H1 (cell line): ENCODE data around the gene SLC16A5. TPM values are rescaled to one million over a fixed set of nuclear protein-coding genes. Genes with fewer than 3 reads are reported as not detected.

Experiments
- CTCF ChIA-PET: fragments of 300-600 bp; sonication (Branson Sonifier 250); formaldehyde crosslinking; loops from one replicate; lab custom pipeline; 2021; ENCODE audit not compliant: partially characterized antibody; lab: Charles Lee
- POLR2A ChIA-PET: fragments of 300-600 bp; sonication (Branson Sonifier 250); formaldehyde crosslinking; loops from one replicate; lab custom pipeline; 2021; ENCODE audit warnings: inconsistent platforms; ENCODE audit not compliant: partially characterized antibody; lab: Charles Lee
- DNase-seq, 2 experiments: peaks; one replicate each; pipeline versions ENCODE4 v3.0.0 to v3.0.0-alpha.2; 2010 to 2022; ENCODE audit warnings: low spot score in 2 of 2, low read depth in 1 of 2, mixed read lengths in 1 of 2
- FAIRE-seq: peaks from 2 replicates; lab custom pipeline; 2011; peaks lifted over from hg19 to GRCh38; lab: Jason Lieb, UNC
- H2AFZ ChIP-seq: 2 replicates; pipeline ENCODE4 v1.8.1; 2012; ENCODE audit warnings: low read length, inconsistent platforms
- H2AK5ac ChIP-seq: 2 replicates; pipeline ENCODE4 v1.6.1; 2013; ENCODE audit warnings: low read depth, low read length
- H2BK120ac ChIP-seq: replicated peaks from 2 replicates; pipeline ENCODE3; 2013; ENCODE audit warnings: low read depth, low read length, inconsistent platforms
- H2BK12ac ChIP-seq: 2 replicates; pipeline ENCODE4 v1.6.1; 2013; ENCODE audit warnings: low read depth, low read length
- H2BK15ac ChIP-seq: 2 replicates; pipeline ENCODE4 v1.6.1; 2013; ENCODE audit warnings: low read length
- H2BK20ac ChIP-seq: 2 replicates; pipeline ENCODE4 v1.6.1; 2013; ENCODE audit warnings: low read length
- H2BK5ac ChIP-seq: 2 replicates; pipeline ENCODE4 v1.6.1; 2013; ENCODE audit warnings: low read depth, low read length
- H3K14ac ChIP-seq: 2 replicates; pipeline ENCODE4 v1.6.1; 2013; ENCODE audit warnings: inconsistent platforms; ENCODE audit not compliant: insufficient read length
- H3K18ac ChIP-seq: 2 replicates; pipeline ENCODE4 v1.6.1; 2013; ENCODE audit warnings: low read length; ENCODE audit errors: extremely low read depth
- H3K23ac ChIP-seq: 2 replicates; pipeline ENCODE4 v1.6.1; 2013; ENCODE audit warnings: inconsistent platforms; ENCODE audit not compliant: insufficient read length
- H3K23me2 ChIP-seq: 2 replicates; pipeline ENCODE4 v1.6.1; 2013; ENCODE audit warnings: low read depth, low read length
- H3K27ac ChIP-seq: 2 replicates; pipeline ENCODE4 v1.6.1; 2011; ENCODE audit warnings: low read depth, low read length, inconsistent platforms
- H3K27me3 ChIP-seq, 4 experiments: replicated peaks in 1 of 4; 1 replicate in 1 of 4; 2 replicates in 3 of 4; pipeline versions ENCODE4 v1.6.1 to v1.8.1; 2011 to 2013; ENCODE audit warnings: low read length in 3 of 4, mild to moderate bottlenecking in 3 of 4, inconsistent platforms in 2 of 4, mixed read lengths in 2 of 4, moderate library complexity in 1 of 4; ENCODE audit not compliant: control insufficient read depth in 3 of 4, insufficient read depth in 3 of 4; ENCODE audit errors: extremely low read depth in 1 of 4
- H3K36me3 ChIP-seq, 4 experiments: 2 replicates each; pipeline versions ENCODE4 v1.6.1 to v1.8.1; 2011 to 2013; ENCODE audit warnings: mild to moderate bottlenecking in 4 of 4, low read length in 3 of 4, moderate library complexity in 2 of 4, control low read depth in 1 of 4, inconsistent platforms in 1 of 4; ENCODE audit not compliant: insufficient read depth in 4 of 4, control insufficient read depth in 2 of 4
- H3K4ac ChIP-seq: replicated peaks from 2 replicates; pipeline ENCODE3; 2013; ENCODE audit warnings: low read length, low read depth, mixed read lengths, inconsistent platforms; ENCODE audit not compliant: insufficient read length
- H3K4me1 ChIP-seq, 4 experiments: replicated peaks in 1 of 4; 1 replicate in 1 of 4; 2 replicates in 3 of 4; pipeline versions ENCODE4 v1.6.1 to v1.8.1; 2011 to 2013; ENCODE audit warnings: low read length in 3 of 4, inconsistent platforms in 2 of 4, mixed read lengths in 1 of 4; ENCODE audit not compliant: insufficient read depth in 4 of 4, control insufficient read depth in 3 of 4
- H3K4me2 ChIP-seq, 2 experiments: 2 replicates each; pipeline versions ENCODE4 v1.6.1 to v1.8.1; 2011 to 2013; ENCODE audit warnings: low read depth in 2 of 2, low read length in 2 of 2, control low read depth in 1 of 2, inconsistent platforms in 1 of 2, mild to moderate bottlenecking in 1 of 2; ENCODE audit not compliant: insufficient read depth in 1 of 2
- H3K4me3 ChIP-seq, 4 experiments: fragments of 200-600, 300-600 bp in 1 of 4; sonication (generic), shearing (Covaris generic), sonication (Bioruptor Twin) in 1 of 4; 2 replicates each; pipeline versions ENCODE4 v1.5.1 to v1.8.1; 2011 to 2016; ENCODE audit warnings: low read length in 4 of 4, low read depth in 3 of 4, control low read depth in 2 of 4, inconsistent platforms in 2 of 4, mild to moderate bottlenecking in 2 of 4, mixed read lengths in 1 of 4, moderate library complexity in 1 of 4; ENCODE audit not compliant: insufficient read depth in 2 of 4; ENCODE audit errors: extremely low read depth in 1 of 4
- H3K56ac ChIP-seq: replicated peaks from 2 replicates; pipeline ENCODE3; 2013; ENCODE audit warnings: low read depth, mild to moderate bottlenecking, mixed read lengths, low read length, inconsistent platforms; ENCODE audit not compliant: insufficient read length
- H3K79me1 ChIP-seq: 2 replicates; pipeline ENCODE4 v1.6.1; 2013; ENCODE audit warnings: low read depth, low read length, control low read depth
- H3K79me2 ChIP-seq, 2 experiments: 2 replicates each; pipeline versions ENCODE4 v1.6.1 to v1.8.1; 2012 to 2013; ENCODE audit warnings: low read length in 2 of 2, mild to moderate bottlenecking in 2 of 2, inconsistent platforms in 1 of 2; ENCODE audit not compliant: insufficient read depth in 2 of 2, control insufficient read depth in 1 of 2
- H3K9ac ChIP-seq, 4 experiments: replicated peaks in 1 of 4; 1 replicate in 1 of 4; 2 replicates in 3 of 4; pipeline versions ENCODE4 v1.6.1 to v1.8.1; 2011 to 2013; ENCODE audit warnings: low read depth in 3 of 4, low read length in 3 of 4, control low read depth in 2 of 4, mild to moderate bottlenecking in 2 of 4, moderate library complexity in 2 of 4, inconsistent platforms in 1 of 4; ENCODE audit errors: extremely low read depth in 1 of 4
- H3K9me3 ChIP-seq, 2 experiments: 2 replicates each; pipeline versions ENCODE4 v1.6.1 to v1.8.1; 2012 to 2013; ENCODE audit warnings: mild to moderate bottlenecking in 2 of 2, moderate library complexity in 2 of 2, control low read depth in 1 of 2, inconsistent platforms in 1 of 2, low read depth in 1 of 2, low read length in 1 of 2, mixed read lengths in 1 of 2; ENCODE audit not compliant: insufficient read depth in 2 of 2
- H4K20me1 ChIP-seq, 2 experiments: replicated peaks in 1 of 2; 2 replicates each; pipeline versions ENCODE3 to v1.8.1; 2011 to 2013; ENCODE audit warnings: inconsistent platforms in 2 of 2, low read length in 2 of 2, mild to moderate bottlenecking in 1 of 2; ENCODE audit not compliant: insufficient read depth in 2 of 2, control insufficient read depth in 1 of 2
- H4K5ac ChIP-seq: 2 replicates; pipeline ENCODE4 v1.6.1; 2013; ENCODE audit warnings: low read length, low read depth, mixed read lengths, inconsistent platforms; ENCODE audit not compliant: insufficient read length
- H4K8ac ChIP-seq: 2 replicates; pipeline ENCODE4 v1.8.0; 2013; ENCODE audit warnings: mild to moderate bottlenecking, moderate library complexity, low read length, inconsistent platforms; ENCODE audit not compliant: insufficient read depth; ENCODE audit errors: extremely low read depth
- H4K91ac ChIP-seq: replicated peaks from 2 replicates; pipeline ENCODE3; 2013; ENCODE audit warnings: low read length, mixed read lengths, inconsistent platforms; ENCODE audit not compliant: insufficient read length
- CREB1 ChIP-seq: IDR thresholded peaks from 2 replicates; pipeline ENCODE4 v1.6.1; 2012; ENCODE audit warnings: inconsistent platforms
- CTBP2 ChIP-seq: IDR thresholded peaks from 2 replicates; pipeline ENCODE4 v1.7.0; 2011; ENCODE audit warnings: borderline replicate concordance, mild to moderate bottlenecking, moderate library complexity, mixed read lengths, low read length; ENCODE audit not compliant: insufficient read depth, insufficient read length
- RXRA ChIP-seq: IDR thresholded peaks from 2 replicates; pipeline ENCODE4 v1.6.1; 2011; ENCODE audit warnings: low read depth, mild to moderate bottlenecking, low read length, moderate library complexity; ENCODE audit not compliant: insufficient read depth
- SAP30 ChIP-seq: fragments of 300-600 bp; sonication (generic); IDR thresholded peaks from 2 replicates; pipeline ENCODE4 v1.7.1; 2012; ENCODE audit warnings: low read length, moderate library complexity, mild to moderate bottlenecking, inconsistent platforms; ENCODE audit not compliant: insufficient read depth, insufficient replicate concordance
- WGBS, 2 experiments: shearing (Covaris generic) in 1 of 2; methylation state at CpG; one replicate each; pipeline versions ENCODE4 v1.1.6 to v1.1.7; 2013 to 2015; ENCODE audit warnings: low lambda C conversion rate in 2 of 2, mixed read lengths in 2 of 2, inconsistent platforms in 1 of 2, low coverage in 1 of 2, missing lambda C conversion rate in 1 of 2; ENCODE audit not compliant: insufficient replicate concordance in 2 of 2, insufficient coverage in 1 of 2, insufficient read length in 1 of 2; ENCODE audit errors: extremely low coverage in 1 of 2, missing lambda C conversion rate in 1 of 2; 5-methylcytosine and 5-hydroxymethylcytosine counted together
- polyA plus RNA-seq, 7 experiments: library from polyadenylated mRNA; depleted of rRNA in 3 of 7; stranded (reverse) in 5 of 7; unstranded in 2 of 7; fragments of >200 nt in 5 of 7; fragments of 200-250 nt in 2 of 7; gene quantifications; 1 replicate in 5 of 7; 2 replicates in 1 of 7; 4 replicates in 1 of 7; pipeline versions ENCODE4 v1.2.1 to v1.2.3, GENCODE V29; 2011 to 2013; ENCODE audit warnings: missing spikeins in 2 of 7, mixed read lengths in 2 of 7
- total RNA-seq: library from RNA; stranded (reverse); fragmentation: NEBNext Ultra II Directional; extraction: Animal tissue kit (Norgen Biotek cat#: 25700); gene quantifications from 2 replicates; pipeline ENCODE4 v1.2.1, GENCODE V29; 2021
- TF ChIP-seq, protein P1 (sequence below): IDR thresholded peaks from 2 replicates; pipeline ENCODE4 v1.6.1; 2011; ENCODE audit warnings: low read depth, mild to moderate bottlenecking, low read length; ENCODE audit not compliant: insufficient read depth

Gene SLC16A5
- total and polyA plus RNA-seq, 2 of the 8 experiments (the other 6 are each of a cell fraction or from before 2014, with no cell fraction given), result 17.1 to 34.7 TPM

DNA sequence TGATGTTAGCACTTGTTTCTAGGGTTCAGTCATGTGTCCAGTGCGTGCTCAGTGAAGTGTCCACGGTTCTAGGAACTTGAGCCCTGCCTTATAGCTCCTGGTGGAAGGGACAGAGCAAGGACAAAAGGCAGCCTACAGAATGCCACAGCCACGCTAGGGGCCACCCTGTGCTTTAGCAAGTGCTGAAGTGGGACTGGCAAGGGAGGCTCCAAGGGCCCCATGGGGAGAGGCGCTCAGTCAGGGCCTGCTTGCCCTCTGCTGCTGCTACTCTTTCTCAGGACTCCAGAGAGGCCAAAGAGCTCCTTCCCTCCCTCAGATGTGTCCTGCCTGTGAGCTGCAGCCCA is 37.0 kb downstream of the SLC16A5 start:
- DNase-seq (no peak), FAIRE-seq (no peak)
- Histone ChIP-seq H4K20me1 (peaks cover 3 to 8% of the 10 kb centered on the region in 2 experiments), H3K56ac (no peak overlapping the region), H3K36me3 (peaks cover 0 to 10% (median 6%) of the 10 kb centered on the region in 4 experiments; a peak in 6 of 8 replicates), H2BK20ac (no peak overlapping the region), H2AFZ (no peak overlapping the region), H2AK5ac (no peak overlapping the region), H3K9ac (no peak overlapping the region), H3K4me2 (no peak overlapping the region), H3K4me3 (no peak overlapping the region), H3K27me3 (no peaks in the 10 kb centered on the region; a peak in 1 of 7 replicates), H3K4me1 (peaks cover 0 to 2% (median under 1%) of the 10 kb centered on the region in 4 experiments; a peak in 1 of 7 replicates), H3K27ac (no peak overlapping the region), H3K9me3 (no peaks in the 10 kb centered on the region), H3K23me2 (no peaks in the 10 kb centered on the region), H3K79me2 (peaks cover 0 to 7% of the 10 kb centered on the region in 2 experiments; a peak in 1 of 4 replicates), H2BK5ac (no peak overlapping the region), H3K18ac (no peak overlapping the region), H4K8ac (no peak overlapping the region; the same call in 1 of the 2 replicates), H3K14ac (no peak overlapping the region), H4K91ac (no peak overlapping the region), H2BK12ac (no peak overlapping the region), H3K23ac (no peak overlapping the region), H2BK15ac (no peak overlapping the region), H3K4ac (no peak overlapping the region), H4K5ac (no peak overlapping the region), H3K79me1 (no peaks in the 10 kb centered on the region; the same call in 1 of the 2 replicates), H2BK120ac (no peak overlapping the region)
- ChIA-PET POLR2A (interaction anchor here (1.2 to 13.9 kb wide), 5 partner anchors 8 to 58 kb away, joined by 3 to 134 read pairs (median 8); no protein-coding TSS in a partner anchor), CTCF (interaction anchor here (1.3 to 12.9 kb wide), 5 partner anchors 7 to 77 kb away, joined by 3 to 239 read pairs (median 15); partner anchors contain the start of genes ARMC7 and NT5C)
- WGBS, 2 experiments, result 90% methylated on average over 4 of the region's 4 CpGs; no CpG with 5 or more reads in 1 of the 2 experiments
- TF ChIP-seq, protein P1, sequence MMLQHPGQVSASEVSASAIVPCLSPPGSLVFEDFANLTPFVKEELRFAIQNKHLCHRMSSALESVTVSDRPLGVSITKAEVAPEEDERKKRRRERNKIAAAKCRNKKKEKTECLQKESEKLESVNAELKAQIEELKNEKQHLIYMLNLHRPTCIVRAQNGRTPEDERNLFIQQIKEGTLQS, result no peak
- no peak for TF ChIP-seq SAP30
- no peak for TF ChIP-seq CREB1
- no peak for TF ChIP-seq CTBP2
- no peak for TF ChIP-seq RXRA
